Measurements from ENCODE around the gene ELAC1. TPM values are rescaled to one million over a fixed set of nuclear protein-coding genes. Genes with fewer than 3 reads are reported as not detected.

Gene ELAC1
- total RNA-seq, 4 donors from 2014 or later, result 9.3 to 23.5 (median 16.3) TPM

DNA sequence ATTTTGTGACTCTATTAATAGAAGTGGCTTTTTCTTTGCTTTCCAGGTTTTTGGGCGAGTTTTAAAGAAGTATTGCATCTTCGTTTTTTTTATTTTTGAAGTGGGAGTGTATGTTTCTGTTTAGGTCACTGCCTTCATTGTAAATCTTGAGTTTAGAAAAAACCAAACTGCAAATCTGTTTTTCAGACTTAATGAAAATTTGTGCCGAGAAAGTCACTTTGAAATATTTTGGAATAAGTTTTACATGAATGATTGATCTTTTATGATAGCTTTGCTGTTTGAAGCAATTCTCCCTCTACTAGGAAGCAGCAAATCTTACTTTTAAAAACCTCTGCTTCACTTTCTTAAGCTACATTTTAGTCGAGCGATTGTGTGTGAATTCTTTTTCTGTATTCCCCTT is 64.4 kb downstream of the ELAC1 start:
- Histone ChIP-seq H3K4me3 (replicated peaks in 1 of 3) (peak overlapping the region in 1 of 3 donors; percentile 73), H3K27ac (no peak overlapping the region), H3K27me3 (no peaks in the 10 kb centered on the region), H3K36me3 (no peaks in the 10 kb centered on the region), H3K9me3 (no peaks in the 10 kb centered on the region), H3K4me1 (peaks cover 34 to 50% of the 10 kb centered on the region in 2 donors)
- DNase-seq, result no peak
- WGBS, 2 donors, result 28 to 32% methylated on average over 5 of the region's 5 CpGs
- no peak for TF ChIP-seq CTCF (IDR thresholded peaks at IDR 0.05)
- no peak for TF ChIP-seq POLR2A (IDR thresholded peaks at IDR 0.05)
- intact Hi-C loops (cut with DNase I), result loop anchor here (10.0 kb wide), 1 partner anchor 207 kb away; the partner anchor contains the start of gene MRO

DNA sequence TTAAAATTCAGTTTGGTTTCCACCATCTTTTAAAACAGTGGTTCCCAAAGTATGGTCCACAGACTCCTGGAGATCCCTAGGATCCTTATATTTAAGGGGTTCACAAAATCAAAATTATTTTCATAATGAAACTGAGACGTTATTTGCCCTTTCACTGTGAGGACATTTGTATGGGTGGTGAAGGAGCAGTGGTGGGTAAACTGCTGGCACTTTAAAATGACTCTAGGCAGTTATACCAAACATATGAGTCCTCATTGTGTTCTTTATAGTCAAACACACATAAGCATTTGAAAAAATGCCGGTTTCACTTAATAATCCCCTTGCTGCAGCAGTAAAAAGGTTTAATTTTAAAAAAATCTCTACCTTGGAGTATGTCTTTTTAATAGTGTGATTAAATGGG is 69.4 kb downstream of the ELAC1 start:
- WGBS, 2 donors, result 31 to 32% methylated on average over 2 of the region's 2 CpGs
- Histone ChIP-seq H3K27me3 (no peaks in the 10 kb centered on the region), H3K36me3 (no peaks in the 10 kb centered on the region), H3K9me3 (no peaks in the 10 kb centered on the region), H3K4me1 (peaks cover 68 to 81% of the 10 kb centered on the region in 2 donors), H3K27ac (peak overlapping the region in 1 of 3 donors; percentile 51), H3K4me3 (replicated peaks in 1 of 3) (no peak overlapping the region)
- TF ChIP-seq CTCF (IDR thresholded peaks at IDR 0.05) (no peak), POLR2A (IDR thresholded peaks at IDR 0.05) (no peak)
- intact Hi-C loops (cut with DNase I), result loop anchor here (10.0 kb wide), 1 partner anchor 212 kb away; the partner anchor contains the start of gene MRO
- no peak for DNase-seq

Small RNA genes within 50 kb of the gene (small RNA-seq; reads per million reads assigned to genes)
- gene RF00019, result not detected

Other genes starting within 250 kb of the ELAC1 start
- 10 to 100 TPM in 3 of 4 donors, 1 to 10 TPM in 1; 3.9 to 13.3 (median 11.2) TPM for gene MRO, start 148.0 kb upstream of the ELAC1 start, total RNA-seq
- gene ME2, start 88.9 kb upstream of the ELAC1 start, total RNA-seq, result 10 to 100 TPM; 31.9 to 51.5 (median 46.4) TPM
- gene SMAD4, start 62.2 kb downstream of the ELAC1 start, total RNA-seq, result 100 to 1,000 TPM; 163 to 305 (median 250) TPM
- gene MEX3C, start 229.6 kb downstream of the ELAC1 start, total RNA-seq, result 10 to 100 TPM; 30.6 to 44.7 (median 33.2) TPM